IPS-15b (cell line): ENCODE data around the gene NOBOX.
"Not testable (repeated sequence)": the region's sequence is repeated elsewhere in the genome, so short reads cannot be mapped to it uniquely, and the experiment has no call there.

Experiments used
- H3K27me3 ChIP-seq: one replicate; pipeline ENCODE4 v1.6.1; 2013; ENCODE audit warnings: low read length; ENCODE audit not compliant: control insufficient read depth, insufficient read depth
- H3K36me3 ChIP-seq: one replicate; pipeline ENCODE4 v1.6.1; 2013; ENCODE audit warnings: low read length; ENCODE audit not compliant: control insufficient read depth, insufficient read depth
- H3K4me1 ChIP-seq: one replicate; pipeline ENCODE4 v1.6.1; 2013; ENCODE audit warnings: mild to moderate bottlenecking, low read length; ENCODE audit not compliant: control insufficient read depth, insufficient read depth
- H3K4me3 ChIP-seq: one replicate; pipeline ENCODE4 v1.5.1; 2013; ENCODE audit warnings: low read depth, low read length
- H3K9ac ChIP-seq: one replicate; pipeline ENCODE4 v1.6.1; 2013; ENCODE audit warnings: low read depth, mild to moderate bottlenecking, low read length
- H3K9me3 ChIP-seq: one replicate; pipeline ENCODE4 v1.6.1; 2013; ENCODE audit warnings: mild to moderate bottlenecking, low read length; ENCODE audit not compliant: control insufficient read depth, insufficient read depth

The NOBOX gene

GRCh38 chr7:144403649-144404061 lies at the start of gene NOBOX:
TSS of gene NOBOX (minus strand) at chr7:144403693.
- no peaks in the 10 kb centered on the region for H3K27me3 ChIP-seq
- H3K9ac ChIP-seq: no peak within 1 kb of the TSS
- H3K9me3 ChIP-seq: no peaks in the 10 kb centered on the region
- no peak within 1 kb of the TSS for H3K4me3 ChIP-seq
- H3K36me3 ChIP-seq: no peaks in the 10 kb centered on the region
- H3K4me1 ChIP-seq: no peaks in the 10 kb centered on the region

GRCh38 chr7:144452064-144452463 lies 48.6 kb upstream of the NOBOX start:
- Histone ChIP-seq H3K36me3 (no peaks in the 10 kb centered on the region), H3K4me3 (no peak overlapping the region), H3K9me3 (no peaks in the 10 kb centered on the region), H3K4me1 (no peaks in the 10 kb centered on the region), H3K9ac (no peak overlapping the region), H3K27me3 (no peaks in the 10 kb centered on the region)

- Histone ChIP-seq H3K36me3 (no peaks in the 10 kb centered on the region), H3K9ac (no peak overlapping the region), H3K4me1 (no peaks in the 10 kb centered on the region), H3K4me3 (no peak overlapping the region), H3K9me3 (no peaks in the 10 kb centered on the region), H3K27me3 (no peaks in the 10 kb centered on the region)
These were observed 42.1 kb upstream of the NOBOX start for GRCh38 chr7:144445590-144445989.

GRCh38 chr7:144439717-144440205 lies 36.3 kb upstream of the NOBOX start:
- Histone ChIP-seq H3K4me1 (no peaks in the 10 kb centered on the region), H3K27me3 (no peaks in the 10 kb centered on the region), H3K36me3 (no peaks in the 10 kb centered on the region), H3K9ac (no peak overlapping the region), H3K9me3 (no peaks in the 10 kb centered on the region), H3K4me3 (no peak overlapping the region)

- no peaks in the 10 kb centered on the region for H3K9me3 ChIP-seq
- no peak overlapping the region for H3K9ac ChIP-seq
- H3K4me1 ChIP-seq: no peaks in the 10 kb centered on the region
- H3K4me3 ChIP-seq: no peak overlapping the region
- H3K36me3 ChIP-seq: no peaks in the 10 kb centered on the region
- H3K27me3 ChIP-seq: no peaks in the 10 kb centered on the region
These were observed 35.3 kb upstream of the NOBOX start for GRCh38 chr7:144438759-144439158.

- Histone ChIP-seq H3K9ac (no peak overlapping the region), H3K4me3 (no peak overlapping the region), H3K4me1 (no peaks in the 10 kb centered on the region), H3K36me3 (no peaks in the 10 kb centered on the region), H3K27me3 (no peaks in the 10 kb centered on the region), H3K9me3 (no peaks in the 10 kb centered on the region)
These were observed 34.1 kb upstream of the NOBOX start for GRCh38 chr7:144437370-144438191.

- no peak overlapping the region for H3K4me3 ChIP-seq
- no peaks in the 10 kb centered on the region for H3K36me3 ChIP-seq
- no peak overlapping the region for H3K9ac ChIP-seq
- no peaks in the 10 kb centered on the region for H3K9me3 ChIP-seq
- no peaks in the 10 kb centered on the region for H3K27me3 ChIP-seq
- H3K4me1 ChIP-seq: no peaks in the 10 kb centered on the region
These were observed 33.0 kb upstream of the NOBOX start for GRCh38 chr7:144436500-144436899.

- H3K4me3 ChIP-seq: no peak overlapping the region
- H3K9me3 ChIP-seq: peaks cover 4% of the 10 kb centered on the region
- no peaks in the 10 kb centered on the region for H3K36me3 ChIP-seq
- H3K4me1 ChIP-seq: no peaks in the 10 kb centered on the region
- no peak overlapping the region for H3K9ac ChIP-seq
- no peaks in the 10 kb centered on the region for H3K27me3 ChIP-seq
These were observed 24.9 kb upstream of the NOBOX start for GRCh38 chr7:144428431-144428830.

- not testable (repeated sequence) for H3K9me3 ChIP-seq
These were observed 24.0 kb upstream of the NOBOX start for GRCh38 chr7:144427539-144427938.

GRCh38 chr7:144418931-144419330 lies 15.4 kb upstream of the NOBOX start:
- not testable (repeated sequence) for H3K4me1 ChIP-seq, H3K27me3 ChIP-seq, H3K36me3 ChIP-seq, H3K9ac ChIP-seq, H3K4me3 ChIP-seq, H3K9me3 ChIP-seq

More at GRCh38 chr7:144427539-144427938, 24.0 kb upstream of the NOBOX start:
- H3K4me3 ChIP-seq, H3K9ac ChIP-seq, H3K27me3 ChIP-seq, H3K36me3 ChIP-seq, H3K4me1 ChIP-seq: not testable (repeated sequence)

- no peak overlapping the region for H3K9ac ChIP-seq
- no peaks in the 10 kb centered on the region for H3K27me3 ChIP-seq
- H3K4me3 ChIP-seq: no peak overlapping the region
- H3K4me1 ChIP-seq: no peaks in the 10 kb centered on the region
- H3K9me3 ChIP-seq: no peaks in the 10 kb centered on the region
- H3K36me3 ChIP-seq: no peaks in the 10 kb centered on the region
These were observed 12.8 kb upstream of the NOBOX start for GRCh38 chr7:144416341-144416740.

- Histone ChIP-seq H3K4me3 (no peak overlapping the region), H3K36me3 (no peaks in the 10 kb centered on the region), H3K9ac (no peak overlapping the region), H3K9me3 (no peaks in the 10 kb centered on the region), H3K27me3 (no peaks in the 10 kb centered on the region), H3K4me1 (no peaks in the 10 kb centered on the region)
These were observed 12.4 kb upstream of the NOBOX start for GRCh38 chr7:144415858-144416257.
